ENCODE results near the gene RGS18. TPM values are rescaled to one million over a fixed set of nuclear protein-coding genes. Genes with fewer than 3 reads are reported as not detected.

RGS18 gene
- total RNA-seq, 2 experiments from 2014 or later: 0.23 TPM; not detected in 1

- CTCF ChIA-PET: no interaction called here
- intact Hi-C loops (cut with micrococcal nuclease): no loop called here
- no peak for TF ChIP-seq CTCF (IDR thresholded peaks at IDR 0.05)
- DNase-seq (no peak), ATAC-seq (no peak)
- POLR2A ChIA-PET: no interaction called here
- Mint-ChIP-seq H3K27ac (no peak overlapping the region), H3K36me3 (ENCODE audit: low read depth) (no peaks in the 10 kb centered on the region), H3K9me3 (peaks cover under 1% of the 10 kb centered on the region), H3K27me3 (no peaks in the 10 kb centered on the region), H3K4me3 (no peak overlapping the region), H3K4me1 (ENCODE audit: low read depth) (no peaks in the 10 kb centered on the region)
These were observed 5.0 kb upstream of the RGS18 start for GRCh38 chr1:192153276-192153675.

GRCh38 chr1:192157067-192157466 is 1.2 kb upstream of the RGS18 start:
- POLR2A ChIA-PET: no interaction called here
- H3K27me3 Mint-ChIP-seq: no peaks in the 10 kb centered on the region
- H3K27ac Mint-ChIP-seq: no peak overlapping the region

GRCh38 chr1:192159014-192159413 is 752 bp downstream of the RGS18 start:
- no peak for ATAC-seq
- no peaks in the 10 kb centered on the region for H3K9me3 Mint-ChIP-seq
- DNase-seq: no peak
- H3K36me3 Mint-ChIP-seq (ENCODE audit: low read depth): no peaks in the 10 kb centered on the region
- H3K4me3 Mint-ChIP-seq: no peak overlapping the region
- H3K27ac Mint-ChIP-seq: no peak overlapping the region
- H3K4me1 Mint-ChIP-seq (ENCODE audit: low read depth): no peaks in the 10 kb centered on the region
- CTCF ChIA-PET: no interaction called here
- intact Hi-C loops (cut with micrococcal nuclease): no loop called here
- TF ChIP-seq CTCF (IDR thresholded peaks at IDR 0.05): no peak
- POLR2A ChIA-PET: no interaction called here
- no peaks in the 10 kb centered on the region for H3K27me3 Mint-ChIP-seq

More at GRCh38 chr1:192157067-192157466, 1.2 kb upstream of the RGS18 start:
- Mint-ChIP-seq H3K4me1 (ENCODE audit: low read depth) (no peaks in the 10 kb centered on the region), H3K9me3 (no peaks in the 10 kb centered on the region), H3K36me3 (ENCODE audit: low read depth) (no peaks in the 10 kb centered on the region), H3K4me3 (no peak overlapping the region)
- no peak for ATAC-seq
- DNase-seq: no peak
- CTCF ChIA-PET: no interaction called here
- TF ChIP-seq CTCF (IDR thresholded peaks at IDR 0.05): no peak
- intact Hi-C loops (cut with micrococcal nuclease): no loop called here

GRCh38 chr1:192159781-192160180 is 1.5 kb downstream of the RGS18 start:
- DNase-seq: no peak
- POLR2A ChIA-PET: no interaction called here
- ATAC-seq: no peak
- intact Hi-C loops (cut with micrococcal nuclease): no loop called here
- no peaks in the 10 kb centered on the region for H3K9me3 Mint-ChIP-seq
- TF ChIP-seq CTCF (IDR thresholded peaks at IDR 0.05): no peak
- H3K27me3 Mint-ChIP-seq: no peaks in the 10 kb centered on the region
- no peaks in the 10 kb centered on the region for H3K36me3 Mint-ChIP-seq (ENCODE audit: low read depth)
- CTCF ChIA-PET: no interaction called here
- H3K27ac Mint-ChIP-seq: no peak overlapping the region
- no peak overlapping the region for H3K4me3 Mint-ChIP-seq
- no peaks in the 10 kb centered on the region for H3K4me1 Mint-ChIP-seq (ENCODE audit: low read depth)

GRCh38 chr1:192160196-192160595 is 1.9 kb downstream of the RGS18 start:
- H3K4me3 Mint-ChIP-seq: no peak overlapping the region
- H3K9me3 Mint-ChIP-seq: no peaks in the 10 kb centered on the region
- no peaks in the 10 kb centered on the region for H3K4me1 Mint-ChIP-seq (ENCODE audit: low read depth)
- H3K27ac Mint-ChIP-seq: no peak overlapping the region
- no peak for TF ChIP-seq CTCF (IDR thresholded peaks at IDR 0.05)
- no peak for ATAC-seq
- no peaks in the 10 kb centered on the region for H3K27me3 Mint-ChIP-seq
- H3K36me3 Mint-ChIP-seq (ENCODE audit: low read depth): no peaks in the 10 kb centered on the region
- no peak for DNase-seq
- ChIA-PET POLR2A (no interaction called here), CTCF (no interaction called here)
- intact Hi-C loops (cut with micrococcal nuclease): no loop called here

All from activated CD8-positive, alpha-beta T cell treated with anti-CD3 and anti-CD28 coated beads for 36 hours (primary cell).